Panc1 (cell line): Measurements from ENCODE around the gene WDR36. TPM values are rescaled to one million over a fixed set of nuclear protein-coding genes. Genes with fewer than 3 reads are reported as not detected.

Experiments used
- ATAC-seq: fragments of 200-7000 bp; cut with Tn5 transposase; 2 replicates; pipeline ENCODE4 v1.9.1; 2020; ENCODE audit warnings: mild to moderate bottlenecking, moderate library complexity
- BruUV-seq: library from RNA; stranded (reverse); fragments of 400-500 nt; replicated peaks from 2 replicates; lab custom pipeline; 2021; lab: Mats Ljungman, UMichigan
- CTCF ChIA-PET: fragments of 300-600 bp; sonication (Branson Sonifier 250); formaldehyde crosslinking; loops from one replicate; lab custom pipeline; 2022; ENCODE audit warnings: antibody characterized with exemption; lab: Charles Lee
- POLR2A ChIA-PET: fragments of 300-600 bp; sonication (Branson Sonifier 250); formaldehyde crosslinking; loops from one replicate; lab custom pipeline; 2022; ENCODE audit warnings: antibody characterized with exemption; lab: Charles Lee
- DNase-seq: peaks from one replicate; pipeline ENCODE4 v3.0.0-alpha.2; 2010; ENCODE audit warnings: low read depth, low spot score
- H3K27ac ChIP-seq: 2 replicates; pipeline ENCODE4 v1.5.1; 2011; ENCODE audit warnings: mild to moderate bottlenecking, low read length, inconsistent platforms
- H3K27me3 ChIP-seq: fragments of 200-500 bp; sonication (Bioruptor generic); 2 replicates; pipeline ENCODE4 v1.6.0; 2014; ENCODE audit warnings: low read length, inconsistent platforms; ENCODE audit not compliant: control insufficient read depth, insufficient read depth
- H3K36me3 ChIP-seq: fragments of 200-500 bp; sonication (Bioruptor generic); 2 replicates; pipeline ENCODE4 v1.5.1; 2014; ENCODE audit warnings: inconsistent platforms, mild to moderate bottlenecking, low read length, moderate library complexity; ENCODE audit not compliant: control insufficient read depth, insufficient read depth
- H3K4me1 ChIP-seq: 2 replicates; pipeline ENCODE4 v1.5.1; 2011; ENCODE audit warnings: inconsistent platforms, mild to moderate bottlenecking, low read length, moderate library complexity; ENCODE audit not compliant: control insufficient read depth, insufficient read depth
- H3K4me3 ChIP-seq, 2 experiments: 2 replicates each; pipeline ENCODE4 v1.5.1; 2011 to 2012; ENCODE audit warnings: low read depth in 2 of 2, low read length in 2 of 2, mild to moderate bottlenecking in 2 of 2, inconsistent platforms in 1 of 2, moderate library complexity in 1 of 2
- H3K9me3 ChIP-seq: fragments of 200-500 bp; sonication (Bioruptor generic); 2 replicates; pipeline ENCODE4 v1.5.1; 2014; ENCODE audit warnings: low read depth, mild to moderate bottlenecking, inconsistent platforms, low read length, moderate library complexity; ENCODE audit not compliant: control insufficient read depth, insufficient read depth
- CTCF ChIP-seq: fragments of 450-650 bp; IDR thresholded peaks from 2 replicates; pipeline ENCODE4 v1.5.1; 2017; ENCODE audit warnings: mild to moderate bottlenecking
- POLR2AphosphoS5 ChIP-seq: IDR thresholded peaks from 2 replicates; pipeline ENCODE4 v1.6.1; 2012; ENCODE audit warnings: mild to moderate bottlenecking, low read depth, low read length, moderate library complexity
- REST ChIP-seq, 2 experiments: IDR thresholded peaks; 2 replicates each; pipeline ENCODE4 v1.6.1; 2011 to 2012; ENCODE audit warnings: low read depth in 2 of 2, control low read depth in 1 of 2, low read length in 1 of 2, mild to moderate bottlenecking in 1 of 2, moderate library complexity in 1 of 2; ENCODE audit not compliant: insufficient read depth in 1 of 2
- SIN3A ChIP-seq: IDR thresholded peaks from 2 replicates; pipeline ENCODE4 v1.6.1; 2012; ENCODE audit warnings: low read depth, mild to moderate bottlenecking, low read length, moderate library complexity, borderline replicate concordance; ENCODE audit not compliant: insufficient read depth
- TCF7L2 ChIP-seq: IDR thresholded peaks from 2 replicates; pipeline ENCODE4 v1.6.1; 2011; ENCODE audit warnings: mild to moderate bottlenecking, low read depth, low read length, inconsistent platforms
- in situ Hi-C: cut with HindIII; loops from 2 replicates; pipeline ENCODE4 v1.10.0; 2016; ENCODE audit warnings: low sequenced_read_pairs, low pct_unique_long_range_greater_than_20kb
- intact Hi-C: fragments of 100-400 bp; cut with micrococcal nuclease; formaldehyde crosslinking; loops from one replicate; pipeline ENCODE4 v1.10.0; 2022; ENCODE audit not compliant: unreplicated experiment
- total RNA-seq: library from RNA; stranded (reverse); gene quantifications from one replicate; pipeline ENCODE4 v1.2.1, GENCODE V29; 2021; ENCODE audit not compliant: unreplicated experiment

The WDR36 gene
- total RNA-seq, 1 experiment from 2014 or later, result 33.9 TPM

- no TSS peak for BruUV-seq
- ChIA-PET CTCF (no interaction called here), POLR2A (no interaction called here)
- no peak overlapping the region for H3K27ac ChIP-seq
- TF ChIP-seq CTCF, result no peak
- TF ChIP-seq POLR2AphosphoS5, result no peak
- no peak for TF ChIP-seq TCF7L2
- TF ChIP-seq REST (IDR thresholded peaks at IDR 0.05; ENCODE audit: insufficient read depth in 1 of 2, low read depth in 2 of 2, low read length in 1 of 2), result no peak
- TF ChIP-seq SIN3A, result no peak
- DNase-seq (no peak), ATAC-seq (no peak)
- H3K4me3 ChIP-seq, result no peak overlapping the region
- H3K4me1 ChIP-seq, result 0 out of 2 replicates have a peak, but pooled peaks cover 5% of the 10 kb centered on the region
- H3K36me3 ChIP-seq, result no peaks in the 10 kb centered on the region
- intact Hi-C loops, result no loop called here
- in situ Hi-C loops, result no loop called here
- H3K27me3 ChIP-seq, result peaks cover 35% of the 10 kb centered on the region
- H3K9me3 ChIP-seq, result no peaks in the 10 kb centered on the region
Observed at GRCh38 chr5:111069839-111070238, 22.3 kb upstream of the WDR36 start.

GRCh38 chr5:111070272-111071134 is 21.6 kb upstream of the WDR36 start:
- peaks cover 35% of the 10 kb centered on the region for H3K27me3 ChIP-seq

More at GRCh38 chr5:111070272-111071134, 21.6 kb upstream of the WDR36 start:
- POLR2A ChIA-PET, result no interaction called here
- DNase-seq (no peak), ATAC-seq (no peak)
- CTCF ChIA-PET, result no interaction called here
- H3K36me3 ChIP-seq, result no peaks in the 10 kb centered on the region
- H3K27ac ChIP-seq, result no peak overlapping the region
- in situ Hi-C loops (no loop called here), intact Hi-C loops (no loop called here)
- no peaks in the 10 kb centered on the region for H3K9me3 ChIP-seq
- H3K4me3 ChIP-seq, result no peak overlapping the region
- no peak for TF ChIP-seq SIN3A
- no peak for TF ChIP-seq CTCF
- TF ChIP-seq TCF7L2, result no peak
- TF ChIP-seq REST (IDR thresholded peaks at IDR 0.05; ENCODE audit: insufficient read depth in 1 of 2, low read depth in 2 of 2, low read length in 1 of 2), result no peak
- no peak for TF ChIP-seq POLR2AphosphoS5
- H3K4me1 ChIP-seq, result 0 out of 2 replicates have a peak, but pooled peaks cover 5% of the 10 kb centered on the region
- BruUV-seq, result no TSS peak
